ENCODE data around the gene LIN37. TPM values are rescaled to one million over a fixed set of nuclear protein-coding genes. Genes with fewer than 3 reads are reported as not detected.
A peak's percentile ranks its signal among the peaks of the same experiment; 100 is the strongest.

LIN37 gene
- total RNA-seq, 1 donor from 2014 or later, result 11.9 TPM

DNA sequence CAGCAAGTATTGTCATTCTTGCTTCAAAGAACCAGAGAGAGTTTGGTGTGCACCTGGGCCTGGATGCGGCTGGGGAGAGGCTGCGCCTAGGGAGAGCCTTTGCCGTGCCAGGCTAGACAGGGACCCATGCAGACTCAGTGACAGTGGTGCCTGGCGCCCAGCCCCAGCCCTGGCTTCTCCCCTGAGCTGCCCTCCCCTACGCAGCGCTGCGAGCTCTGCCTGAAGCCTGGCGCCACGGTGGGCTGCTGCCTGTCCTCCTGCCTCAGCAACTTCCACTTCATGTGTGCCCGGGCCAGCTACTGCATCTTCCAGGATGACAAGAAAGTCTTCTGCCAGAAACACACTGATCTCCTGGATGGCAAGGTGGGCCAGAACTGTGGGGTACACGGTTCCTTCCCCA is 18.6 kb upstream of the LIN37 start:
- Mint-ChIP-seq H3K9me3 (ENCODE audit: low read depth) (no peaks in the 10 kb centered on the region), H3K27ac (ENCODE audit: unreplicated experiment) (no peak overlapping the region), H3K4me3 (ENCODE audit: unreplicated experiment) (no peak overlapping the region), H3K27me3 (ENCODE audit: low read depth) (no peaks in the 10 kb centered on the region), H3K36me3 (ENCODE audit: low read depth) (peaks cover 55% of the 10 kb centered on the region), H3K4me1 (ENCODE audit: low read depth) (no peaks in the 10 kb centered on the region)
- TF ChIP-seq, protein P1, sequence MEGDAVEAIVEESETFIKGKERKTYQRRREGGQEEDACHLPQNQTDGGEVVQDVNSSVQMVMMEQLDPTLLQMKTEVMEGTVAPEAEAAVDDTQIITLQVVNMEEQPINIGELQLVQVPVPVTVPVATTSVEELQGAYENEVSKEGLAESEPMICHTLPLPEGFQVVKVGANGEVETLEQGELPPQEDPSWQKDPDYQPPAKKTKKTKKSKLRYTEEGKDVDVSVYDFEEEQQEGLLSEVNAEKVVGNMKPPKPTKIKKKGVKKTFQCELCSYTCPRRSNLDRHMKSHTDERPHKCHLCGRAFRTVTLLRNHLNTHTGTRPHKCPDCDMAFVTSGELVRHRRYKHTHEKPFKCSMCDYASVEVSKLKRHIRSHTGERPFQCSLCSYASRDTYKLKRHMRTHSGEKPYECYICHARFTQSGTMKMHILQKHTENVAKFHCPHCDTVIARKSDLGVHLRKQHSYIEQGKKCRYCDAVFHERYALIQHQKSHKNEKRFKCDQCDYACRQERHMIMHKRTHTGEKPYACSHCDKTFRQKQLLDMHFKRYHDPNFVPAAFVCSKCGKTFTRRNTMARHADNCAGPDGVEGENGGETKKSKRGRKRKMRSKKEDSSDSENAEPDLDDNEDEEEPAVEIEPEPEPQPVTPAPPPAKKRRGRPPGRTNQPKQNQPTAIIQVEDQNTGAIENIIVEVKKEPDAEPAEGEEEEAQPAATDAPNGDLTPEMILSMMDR (IDR thresholded peaks at IDR 0.05), result no peak
- peak; percentile 86 for DNase-seq (ENCODE audit: low spot score)

DNA sequence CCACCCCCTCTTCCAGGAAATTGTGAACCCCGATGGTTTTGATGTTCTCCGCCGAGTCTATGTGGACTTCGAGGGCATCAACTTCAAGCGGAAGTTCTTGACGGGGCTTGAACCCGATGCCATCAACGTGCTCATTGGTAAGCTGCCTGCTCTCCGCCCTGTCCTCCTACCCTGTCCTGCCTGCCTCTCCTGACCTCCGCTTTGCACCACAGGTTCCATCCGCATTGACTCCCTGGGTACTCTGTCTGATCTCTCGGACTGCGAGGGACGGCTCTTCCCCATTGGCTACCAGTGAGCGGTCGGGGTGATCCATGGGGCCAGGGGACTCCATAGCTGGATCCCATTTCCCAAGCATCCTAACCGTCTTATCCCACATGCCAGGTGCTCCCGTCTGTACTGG is 18.1 kb upstream of the LIN37 start:
- H3K27me3 Mint-ChIP-seq (ENCODE audit: low read depth), result no peaks in the 10 kb centered on the region
- TF ChIP-seq, protein P1 (IDR thresholded peaks at IDR 0.05), result no peak
- H3K4me1 Mint-ChIP-seq (ENCODE audit: low read depth), result no peaks in the 10 kb centered on the region
- no peak overlapping the region for H3K4me3 Mint-ChIP-seq (ENCODE audit: unreplicated experiment)
- no peak overlapping the region for H3K27ac Mint-ChIP-seq (ENCODE audit: unreplicated experiment)
- DNase-seq (ENCODE audit: low spot score), result peak; percentile 65
- peaks cover 53% of the 10 kb centered on the region for H3K36me3 Mint-ChIP-seq (ENCODE audit: low read depth)
- H3K9me3 Mint-ChIP-seq (ENCODE audit: low read depth), result no peaks in the 10 kb centered on the region

DNA sequence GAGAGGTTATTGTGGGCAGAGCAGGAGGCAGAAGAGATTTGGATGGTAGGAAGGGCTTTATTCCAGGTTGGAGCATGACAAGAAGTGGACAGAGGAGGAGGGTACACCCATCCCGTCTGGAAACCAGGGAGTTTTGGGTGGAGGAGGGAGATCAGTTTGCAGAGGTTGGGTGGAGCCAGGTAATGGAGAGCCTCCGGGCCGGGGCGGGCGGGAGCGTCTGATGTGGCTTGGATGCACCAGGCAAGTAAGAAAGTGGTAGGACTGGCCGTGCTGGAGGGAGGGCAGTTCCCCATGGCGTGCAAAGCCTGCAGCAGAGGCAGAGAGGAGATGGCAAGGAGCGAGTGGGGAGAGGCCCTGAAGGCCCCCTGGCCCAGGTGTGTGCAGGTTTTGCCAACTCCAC is 17.0 kb upstream of the LIN37 start:
- no peaks in the 10 kb centered on the region for H3K9me3 Mint-ChIP-seq (ENCODE audit: low read depth)
- H3K4me1 Mint-ChIP-seq (ENCODE audit: low read depth), result no peaks in the 10 kb centered on the region
- no peak overlapping the region for H3K27ac Mint-ChIP-seq (ENCODE audit: unreplicated experiment)
- TF ChIP-seq, protein P1 (IDR thresholded peaks at IDR 0.05), result no peak
- DNase-seq (ENCODE audit: low spot score), result no peak
- no peaks in the 10 kb centered on the region for H3K27me3 Mint-ChIP-seq (ENCODE audit: low read depth)
- H3K4me3 Mint-ChIP-seq (ENCODE audit: unreplicated experiment), result no peak overlapping the region
- H3K36me3 Mint-ChIP-seq (ENCODE audit: low read depth), result peaks cover 45% of the 10 kb centered on the region

DNA sequence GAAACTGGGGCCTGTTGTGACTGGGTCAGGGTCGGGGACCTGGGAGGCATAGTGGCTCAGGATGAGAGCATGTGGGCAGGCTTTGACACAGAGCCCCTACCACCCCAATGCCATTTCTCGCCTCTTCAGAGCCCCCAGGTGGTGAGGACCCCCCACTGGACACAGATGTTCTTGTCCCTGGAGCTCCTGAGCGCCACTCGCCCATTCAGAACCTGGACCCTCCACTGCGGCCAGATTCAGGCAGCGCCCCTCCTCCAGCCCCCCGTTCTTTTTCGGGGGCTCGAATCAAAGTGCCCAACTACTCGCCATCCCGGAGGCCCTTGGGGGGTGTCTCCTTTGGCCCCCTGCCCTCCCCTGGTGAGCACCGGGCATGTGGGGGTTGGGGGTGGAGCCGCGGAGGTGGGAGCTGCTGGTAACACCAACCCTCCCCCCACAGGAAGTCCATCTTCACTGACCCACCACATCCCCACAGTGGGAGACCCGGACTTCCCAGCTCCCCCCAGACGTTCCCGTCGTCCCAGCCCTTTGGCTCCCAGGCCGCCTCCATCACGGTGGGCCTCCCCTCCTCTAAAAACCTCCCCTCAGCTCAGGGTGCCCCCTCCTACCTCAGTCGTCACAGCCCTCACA is 16.5 kb upstream of the LIN37 start:
- H3K4me3 Mint-ChIP-seq (ENCODE audit: unreplicated experiment), result no peak overlapping the region
- no peaks in the 10 kb centered on the region for H3K9me3 Mint-ChIP-seq (ENCODE audit: low read depth)
- peaks cover 48% of the 10 kb centered on the region for H3K36me3 Mint-ChIP-seq (ENCODE audit: low read depth)

DNA sequence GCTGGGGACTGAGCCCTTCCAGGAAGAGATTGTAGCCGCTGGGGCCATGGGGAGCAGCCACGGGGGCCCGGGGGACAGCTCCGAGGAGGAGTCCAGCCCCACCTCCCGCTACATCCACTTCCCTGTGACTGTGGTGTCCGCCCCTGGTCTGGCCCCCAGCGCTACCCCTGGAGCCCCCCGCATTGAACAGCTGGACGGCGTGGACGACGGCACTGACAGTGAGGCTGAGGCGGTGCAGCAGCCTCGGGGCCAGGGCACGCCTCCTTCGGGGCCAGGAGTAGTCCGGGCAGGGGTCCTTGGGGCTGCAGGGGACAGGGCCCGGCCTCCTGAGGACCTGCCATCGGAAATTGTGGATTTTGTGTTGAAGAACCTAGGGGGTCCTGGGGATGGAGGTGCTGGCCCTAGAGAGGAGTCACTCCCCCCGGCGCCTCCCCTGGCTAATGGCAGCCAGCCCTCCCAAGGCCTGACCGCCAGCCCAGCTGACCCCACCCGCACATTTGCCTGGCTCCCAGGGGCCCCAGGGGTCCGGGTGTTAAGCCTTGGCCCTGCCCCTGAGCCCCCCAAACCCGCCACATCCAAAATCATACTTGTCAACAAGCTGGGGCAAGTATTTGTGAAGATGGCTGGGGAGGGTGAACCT is 15.7 kb upstream of the LIN37 start:
- no peaks in the 10 kb centered on the region for H3K9me3 Mint-ChIP-seq (ENCODE audit: low read depth)
- peaks cover 46% of the 10 kb centered on the region for H3K36me3 Mint-ChIP-seq (ENCODE audit: low read depth)
- TF ChIP-seq, protein P1 (IDR thresholded peaks at IDR 0.05), result no peak
- DNase-seq (ENCODE audit: low spot score), result peak; percentile 89
- no peaks in the 10 kb centered on the region for H3K27me3 Mint-ChIP-seq (ENCODE audit: low read depth)
- no peaks in the 10 kb centered on the region for H3K4me1 Mint-ChIP-seq (ENCODE audit: low read depth)
- H3K4me3 Mint-ChIP-seq (ENCODE audit: unreplicated experiment), result no peak overlapping the region
- H3K27ac Mint-ChIP-seq (ENCODE audit: unreplicated experiment), result no peak overlapping the region

More for the DNA sequence above, 16.5 kb upstream of the LIN37 start:
- TF ChIP-seq, protein P1 (IDR thresholded peaks at IDR 0.05), result no peak
- Mint-ChIP-seq H3K27ac (ENCODE audit: unreplicated experiment) (no peak overlapping the region), H3K4me1 (ENCODE audit: low read depth) (no peaks in the 10 kb centered on the region), H3K27me3 (ENCODE audit: low read depth) (no peaks in the 10 kb centered on the region)
- DNase-seq (ENCODE audit: low spot score), result no peak
